WTC11 (cell line): ENCODE measurements around the gene CLMP. TPM values are rescaled to one million over a fixed set of nuclear protein-coding genes. Genes with fewer than 3 reads are reported as not detected.

Experiments
- ATAC-seq: fragments of 200-7000 bp; cut with Tn5 transposase; 2 replicates; pipeline ENCODE4 v1.10.0; 2021; ENCODE audit warnings: mild to moderate bottlenecking, moderate library complexity
- CTCF ChIA-PET: fragments of 300-600 bp; sonication (Branson Sonifier 250); formaldehyde crosslinking; loops from one replicate; lab custom pipeline; 2021; ENCODE audit warnings: antibody characterized with exemption; lab: Charles Lee
- POLR2A ChIA-PET: fragments of 350-600 bp; sonication (Branson Sonifier 250); formaldehyde crosslinking; loops from one replicate; lab custom pipeline; 2021; ENCODE audit warnings: antibody characterized with exemption; lab: Charles Lee
- DNase-seq: peaks from one replicate; pipeline ENCODE4 v3.0.0; 2021; ENCODE audit warnings: low spot score
- H3K27ac Mint-ChIP-seq: 2 replicates; pipeline ENCODE4 v1.8.0; 2021; ENCODE audit warnings: mixed read lengths
- H3K27me3 Mint-ChIP-seq: 2 replicates; pipeline ENCODE4 v1.8.0; 2021; ENCODE audit warnings: low read depth, mild to moderate bottlenecking, moderate library complexity, mixed read lengths
- H3K36me3 Mint-ChIP-seq: 2 replicates; pipeline ENCODE4 v1.8.0; 2021; ENCODE audit warnings: mixed read lengths
- H3K4me1 Mint-ChIP-seq: 2 replicates; pipeline ENCODE4 v1.8.0; 2022; ENCODE audit warnings: mixed read lengths
- H3K4me3 Mint-ChIP-seq: 2 replicates; pipeline ENCODE4 v1.8.0; 2021; ENCODE audit warnings: mild to moderate bottlenecking, moderate library complexity, mixed read lengths
- H3K9me3 Mint-ChIP-seq: 2 replicates; pipeline ENCODE4 v1.8.0; 2021; ENCODE audit warnings: mixed read lengths
- CBFB ChIP-seq: sonication (generic); formaldehyde crosslinking; IDR thresholded peaks from 2 replicates; pipeline ENCODE4 v1.8.1; 2022; ENCODE audit warnings: mild to moderate bottlenecking, low read depth, missing genetic modification reagents
- ELF4 ChIP-seq: sonication (generic); formaldehyde crosslinking; IDR thresholded peaks from 2 replicates; pipeline ENCODE4 v1.8.1; 2022; ENCODE audit warnings: low read depth, mild to moderate bottlenecking, moderate library complexity, missing genetic modification reagents
- FOXJ3 ChIP-seq: sonication (generic); formaldehyde crosslinking; IDR thresholded peaks from 2 replicates; pipeline ENCODE4 v1.9.0; 2021; ENCODE audit warnings: missing genetic modification reagents, mild to moderate bottlenecking, borderline replicate concordance
- FOXK1 ChIP-seq: sonication (generic); formaldehyde crosslinking; IDR thresholded peaks from 2 replicates; pipeline ENCODE4 v1.8.0; 2022; ENCODE audit warnings: mild to moderate bottlenecking, moderate library complexity, missing genetic modification reagents
- GTF2I ChIP-seq: fragments of 250-450 bp; sonication (Bioruptor Pico); conservative IDR thresholded peaks from 2 replicates; pipeline ENCODE4 v1.4.0; 2021; ENCODE audit warnings: mild to moderate bottlenecking
- IRF2 ChIP-seq: sonication (generic); formaldehyde crosslinking; IDR thresholded peaks from 2 replicates; pipeline ENCODE4 v1.8.0; 2022; ENCODE audit warnings: low read depth, missing genetic modification reagents, borderline replicate concordance
- KAT7 ChIP-seq: sonication (generic); formaldehyde crosslinking; IDR thresholded peaks from 2 replicates; pipeline ENCODE4 v1.8.1; 2023; ENCODE audit warnings: missing genetic modification reagents, mild to moderate bottlenecking, borderline replicate concordance
- NFATC4 ChIP-seq: fragments of 250-450 bp; sonication (Bioruptor Pico); IDR thresholded peaks from 2 replicates; pipeline ENCODE4 v1.9.0; 2021; ENCODE audit warnings: mild to moderate bottlenecking
- NFYB ChIP-seq: sonication (generic); formaldehyde crosslinking; conservative IDR thresholded peaks from 2 replicates; pipeline ENCODE4 v1.8.0; 2022; ENCODE audit warnings: low read depth, missing genetic modification reagents
- SOX15 ChIP-seq: fragments of 250-450 bp; sonication (Bioruptor Pico); IDR thresholded peaks from 2 replicates; pipeline ENCODE4 v1.9.0; 2021; ENCODE audit warnings: mild to moderate bottlenecking
- TEAD1 ChIP-seq: sonication (generic); formaldehyde crosslinking; IDR thresholded peaks from 2 replicates; pipeline ENCODE4 v1.8.0; 2022; ENCODE audit warnings: mild to moderate bottlenecking, missing genetic modification reagents
- ZNF416 ChIP-seq: fragments of 250-450 bp; sonication (Bioruptor Pico); IDR thresholded peaks from 2 replicates; pipeline ENCODE4 v1.9.0; 2021; ENCODE audit warnings: mild to moderate bottlenecking, inconsistent platforms
- total RNA-seq: library from RNA; stranded (reverse); gene quantifications from 3 replicates; pipeline ENCODE4 v1.2.3, GENCODE V29; 2021
- TF ChIP-seq, protein P1 (sequence below): sonication (generic); formaldehyde crosslinking; IDR thresholded peaks from 2 replicates; pipeline ENCODE4 v1.8.0; 2022; ENCODE audit warnings: mild to moderate bottlenecking, missing genetic modification reagents
- TF ChIP-seq, protein P2 (sequence below): sonication (generic); formaldehyde crosslinking; IDR thresholded peaks from 2 replicates; pipeline ENCODE4 v1.8.1; 2022; ENCODE audit warnings: low read depth, missing genetic modification reagents, borderline replicate concordance
- TF ChIP-seq, protein P3 (sequence below): sonication (generic); formaldehyde crosslinking; IDR thresholded peaks from 2 replicates; pipeline ENCODE4 v1.8.1; 2023; ENCODE audit warnings: mild to moderate bottlenecking, moderate library complexity, missing genetic modification reagents
- TF ChIP-seq, protein P4 (sequence below): sonication (generic); formaldehyde crosslinking; conservative IDR thresholded peaks from 2 replicates; pipeline ENCODE4 v1.8.1; 2022; ENCODE audit warnings: mild to moderate bottlenecking, missing genetic modification reagents
- TF ChIP-seq, protein P5 (sequence below): sonication (generic); formaldehyde crosslinking; IDR thresholded peaks from 2 replicates; pipeline ENCODE4 v1.8.0; 2022; ENCODE audit warnings: missing genetic modification reagents
- TF ChIP-seq, protein P6 (sequence below): sonication (generic); formaldehyde crosslinking; IDR thresholded peaks from 2 replicates; pipeline ENCODE4 v1.8.1; 2022; ENCODE audit warnings: low read depth, mild to moderate bottlenecking, moderate library complexity, missing genetic modification reagents, borderline replicate concordance
- TF ChIP-seq, protein P7 (sequence below): sonication (generic); formaldehyde crosslinking; IDR thresholded peaks from 2 replicates; pipeline ENCODE4 v1.8.0; 2023; ENCODE audit warnings: missing genetic modification reagents
- TF ChIP-seq, protein P8 (sequence below): sonication (generic); formaldehyde crosslinking; IDR thresholded peaks from 2 replicates; pipeline ENCODE4 v1.8.0; 2022; ENCODE audit warnings: mild to moderate bottlenecking, missing genetic modification reagents

Gene CLMP
- total RNA-seq, 1 experiment from 2014 or later, result 20.0 TPM

DNA sequence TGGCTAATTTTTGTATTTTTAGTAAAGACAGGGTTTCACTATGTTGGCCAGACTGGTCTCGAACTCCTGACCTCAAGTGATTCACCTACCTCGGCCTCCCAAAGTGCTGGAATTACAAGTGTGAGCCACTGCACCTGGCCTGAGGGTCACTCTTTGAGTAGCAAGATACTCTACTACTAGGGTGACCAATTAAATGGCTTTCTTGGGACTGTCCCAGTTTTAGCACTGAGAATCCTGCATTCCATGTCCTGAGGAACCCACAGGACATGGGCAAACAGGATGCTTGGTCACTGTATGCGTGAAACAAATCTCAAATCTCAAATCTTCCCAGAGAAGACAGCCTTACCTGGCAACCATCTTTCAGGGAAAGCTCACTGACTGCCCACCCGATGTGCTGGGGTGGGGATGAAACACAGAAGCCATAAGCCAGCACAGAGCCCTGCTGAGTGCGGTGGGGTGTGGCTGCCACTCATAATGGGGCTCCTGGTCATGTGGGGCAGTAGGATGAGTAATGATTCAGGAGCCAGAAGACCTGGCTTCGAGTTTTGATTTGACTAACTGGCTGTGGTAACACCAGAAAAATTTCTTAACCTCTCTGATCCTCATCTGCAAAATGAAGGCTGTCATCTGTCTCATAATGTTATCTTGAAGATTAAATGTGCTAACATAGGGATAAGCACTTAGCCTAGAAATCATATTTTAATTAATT is 11.5 kb downstream of the CLMP start:
- CTCF ChIA-PET, result interaction anchor here (1.1 to 2.1 kb wide), 3 partner anchors 16 to 78 kb away, joined by 3 to 10 read pairs (median 3); no protein-coding TSS in a partner anchor
- Mint-ChIP-seq H3K4me3 (no peak overlapping the region), H3K36me3 (peaks cover 14% of the 10 kb centered on the region), H3K27me3 (no peaks in the 10 kb centered on the region), H3K9me3 (peaks cover 9% of the 10 kb centered on the region), H3K4me1 (peaks cover 69% of the 10 kb centered on the region), H3K27ac (no peak overlapping the region)
- no peak for DNase-seq
- TF ChIP-seq NFYB (CRISPR knock-in tag), result no peak
- no peak for TF ChIP-seq TEAD1 (CRISPR knock-in tag)
- TF ChIP-seq, protein P1, sequence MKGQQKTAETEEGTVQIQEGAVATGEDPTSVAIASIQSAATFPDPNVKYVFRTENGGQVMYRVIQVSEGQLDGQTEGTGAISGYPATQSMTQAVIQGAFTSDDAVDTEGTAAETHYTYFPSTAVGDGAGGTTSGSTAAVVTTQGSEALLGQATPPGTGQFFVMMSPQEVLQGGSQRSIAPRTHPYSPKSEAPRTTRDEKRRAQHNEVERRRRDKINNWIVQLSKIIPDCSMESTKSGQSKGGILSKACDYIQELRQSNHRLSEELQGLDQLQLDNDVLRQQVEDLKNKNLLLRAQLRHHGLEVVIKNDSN, result no peak
- TF ChIP-seq CBFB, result no peak
- no peak for TF ChIP-seq FOXK1
- TF ChIP-seq, protein P2, sequence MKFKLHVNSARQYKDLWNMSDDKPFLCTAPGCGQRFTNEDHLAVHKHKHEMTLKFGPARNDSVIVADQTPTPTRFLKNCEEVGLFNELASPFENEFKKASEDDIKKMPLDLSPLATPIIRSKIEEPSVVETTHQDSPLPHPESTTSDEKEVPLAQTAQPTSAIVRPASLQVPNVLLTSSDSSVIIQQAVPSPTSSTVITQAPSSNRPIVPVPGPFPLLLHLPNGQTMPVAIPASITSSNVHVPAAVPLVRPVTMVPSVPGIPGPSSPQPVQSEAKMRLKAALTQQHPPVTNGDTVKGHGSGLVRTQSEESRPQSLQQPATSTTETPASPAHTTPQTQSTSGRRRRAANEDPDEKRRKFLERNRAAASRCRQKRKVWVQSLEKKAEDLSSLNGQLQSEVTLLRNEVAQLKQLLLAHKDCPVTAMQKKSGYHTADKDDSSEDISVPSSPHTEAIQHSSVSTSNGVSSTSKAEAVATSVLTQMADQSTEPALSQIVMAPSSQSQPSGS (CRISPR knock-in tag), result no peak
- TF ChIP-seq ELF4, result no peak
- TF ChIP-seq SOX15 (CRISPR knock-in tag), result no peak
- no peak for TF ChIP-seq ZNF416
- TF ChIP-seq, protein P3, sequence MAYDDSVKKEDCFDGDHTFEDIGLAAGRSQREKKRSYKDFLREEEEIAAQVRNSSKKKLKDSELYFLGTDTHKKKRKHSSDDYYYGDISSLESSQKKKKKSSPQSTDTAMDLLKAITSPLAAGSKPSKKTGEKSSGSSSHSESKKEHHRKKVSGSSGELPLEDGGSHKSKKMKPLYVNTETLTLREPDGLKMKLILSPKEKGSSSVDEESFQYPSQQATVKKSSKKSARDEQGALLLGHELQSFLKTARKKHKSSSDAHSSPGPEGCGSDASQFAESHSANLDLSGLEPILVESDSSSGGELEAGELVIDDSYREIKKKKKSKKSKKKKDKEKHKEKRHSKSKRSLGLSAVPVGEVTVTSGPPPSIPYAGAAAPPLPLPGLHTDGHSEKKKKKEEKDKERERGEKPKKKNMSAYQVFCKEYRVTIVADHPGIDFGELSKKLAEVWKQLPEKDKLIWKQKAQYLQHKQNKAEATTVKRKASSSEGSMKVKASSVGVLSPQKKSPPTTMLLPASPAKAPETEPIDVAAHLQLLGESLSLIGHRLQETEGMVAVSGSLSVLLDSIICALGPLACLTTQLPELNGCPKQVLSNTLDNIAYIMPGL (CRISPR knock-in tag), result no peak
- TF ChIP-seq, protein P4, sequence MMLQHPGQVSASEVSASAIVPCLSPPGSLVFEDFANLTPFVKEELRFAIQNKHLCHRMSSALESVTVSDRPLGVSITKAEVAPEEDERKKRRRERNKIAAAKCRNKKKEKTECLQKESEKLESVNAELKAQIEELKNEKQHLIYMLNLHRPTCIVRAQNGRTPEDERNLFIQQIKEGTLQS (CRISPR knock-in tag), result no peak
- no peak for TF ChIP-seq GTF2I (CRISPR knock-in tag)
- TF ChIP-seq NFATC4 (CRISPR knock-in tag), result no peak
- TF ChIP-seq FOXJ3 (CRISPR knock-in tag), result no peak
- TF ChIP-seq, protein P5, sequence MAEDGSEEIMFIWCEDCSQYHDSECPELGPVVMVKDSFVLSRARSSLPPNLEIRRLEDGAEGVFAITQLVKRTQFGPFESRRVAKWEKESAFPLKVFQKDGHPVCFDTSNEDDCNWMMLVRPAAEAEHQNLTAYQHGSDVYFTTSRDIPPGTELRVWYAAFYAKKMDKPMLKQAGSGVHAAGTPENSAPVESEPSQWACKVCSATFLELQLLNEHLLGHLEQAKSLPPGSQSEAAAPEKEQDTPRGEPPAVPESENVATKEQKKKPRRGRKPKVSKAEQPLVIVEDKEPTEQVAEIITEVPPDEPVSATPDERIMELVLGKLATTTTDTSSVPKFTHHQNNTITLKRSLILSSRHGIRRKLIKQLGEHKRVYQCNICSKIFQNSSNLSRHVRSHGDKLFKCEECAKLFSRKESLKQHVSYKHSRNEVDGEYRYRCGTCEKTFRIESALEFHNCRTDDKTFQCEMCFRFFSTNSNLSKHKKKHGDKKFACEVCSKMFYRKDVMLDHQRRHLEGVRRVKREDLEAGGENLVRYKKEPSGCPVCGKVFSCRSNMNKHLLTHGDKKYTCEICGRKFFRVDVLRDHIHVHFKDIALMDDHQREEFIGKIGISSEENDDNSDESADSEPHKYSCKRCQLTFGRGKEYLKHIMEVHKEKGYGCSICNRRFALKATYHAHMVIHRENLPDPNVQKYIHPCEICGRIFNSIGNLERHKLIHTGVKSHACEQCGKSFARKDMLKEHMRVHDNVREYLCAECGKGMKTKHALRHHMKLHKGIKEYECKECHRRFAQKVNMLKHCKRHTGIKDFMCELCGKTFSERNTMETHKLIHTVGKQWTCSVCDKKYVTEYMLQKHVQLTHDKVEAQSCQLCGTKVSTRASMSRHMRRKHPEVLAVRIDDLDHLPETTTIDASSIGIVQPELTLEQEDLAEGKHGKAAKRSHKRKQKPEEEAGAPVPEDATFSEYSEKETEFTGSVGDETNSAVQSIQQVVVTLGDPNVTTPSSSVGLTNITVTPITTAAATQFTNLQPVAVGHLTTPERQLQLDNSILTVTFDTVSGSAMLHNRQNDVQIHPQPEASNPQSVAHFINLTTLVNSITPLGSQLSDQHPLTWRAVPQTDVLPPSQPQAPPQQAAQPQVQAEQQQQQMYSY (CRISPR knock-in tag), result no peak
- no peak for TF ChIP-seq KAT7 (CRISPR knock-in tag)
- no peak for TF ChIP-seq IRF2 (CRISPR knock-in tag)
- TF ChIP-seq, protein P6, sequence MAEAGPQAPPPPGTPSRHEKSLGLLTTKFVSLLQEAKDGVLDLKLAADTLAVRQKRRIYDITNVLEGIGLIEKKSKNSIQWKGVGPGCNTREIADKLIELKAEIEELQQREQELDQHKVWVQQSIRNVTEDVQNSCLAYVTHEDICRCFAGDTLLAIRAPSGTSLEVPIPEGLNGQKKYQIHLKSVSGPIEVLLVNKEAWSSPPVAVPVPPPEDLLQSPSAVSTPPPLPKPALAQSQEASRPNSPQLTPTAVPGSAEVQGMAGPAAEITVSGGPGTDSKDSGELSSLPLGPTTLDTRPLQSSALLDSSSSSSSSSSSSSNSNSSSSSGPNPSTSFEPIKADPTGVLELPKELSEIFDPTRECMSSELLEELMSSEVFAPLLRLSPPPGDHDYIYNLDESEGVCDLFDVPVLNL (CRISPR knock-in tag), result no peak
- TF ChIP-seq, protein P7, sequence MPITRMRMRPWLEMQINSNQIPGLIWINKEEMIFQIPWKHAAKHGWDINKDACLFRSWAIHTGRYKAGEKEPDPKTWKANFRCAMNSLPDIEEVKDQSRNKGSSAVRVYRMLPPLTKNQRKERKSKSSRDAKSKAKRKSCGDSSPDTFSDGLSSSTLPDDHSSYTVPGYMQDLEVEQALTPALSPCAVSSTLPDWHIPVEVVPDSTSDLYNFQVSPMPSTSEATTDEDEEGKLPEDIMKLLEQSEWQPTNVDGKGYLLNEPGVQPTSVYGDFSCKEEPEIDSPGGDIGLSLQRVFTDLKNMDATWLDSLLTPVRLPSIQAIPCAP (CRISPR knock-in tag), result no peak
- TF ChIP-seq, protein P8, sequence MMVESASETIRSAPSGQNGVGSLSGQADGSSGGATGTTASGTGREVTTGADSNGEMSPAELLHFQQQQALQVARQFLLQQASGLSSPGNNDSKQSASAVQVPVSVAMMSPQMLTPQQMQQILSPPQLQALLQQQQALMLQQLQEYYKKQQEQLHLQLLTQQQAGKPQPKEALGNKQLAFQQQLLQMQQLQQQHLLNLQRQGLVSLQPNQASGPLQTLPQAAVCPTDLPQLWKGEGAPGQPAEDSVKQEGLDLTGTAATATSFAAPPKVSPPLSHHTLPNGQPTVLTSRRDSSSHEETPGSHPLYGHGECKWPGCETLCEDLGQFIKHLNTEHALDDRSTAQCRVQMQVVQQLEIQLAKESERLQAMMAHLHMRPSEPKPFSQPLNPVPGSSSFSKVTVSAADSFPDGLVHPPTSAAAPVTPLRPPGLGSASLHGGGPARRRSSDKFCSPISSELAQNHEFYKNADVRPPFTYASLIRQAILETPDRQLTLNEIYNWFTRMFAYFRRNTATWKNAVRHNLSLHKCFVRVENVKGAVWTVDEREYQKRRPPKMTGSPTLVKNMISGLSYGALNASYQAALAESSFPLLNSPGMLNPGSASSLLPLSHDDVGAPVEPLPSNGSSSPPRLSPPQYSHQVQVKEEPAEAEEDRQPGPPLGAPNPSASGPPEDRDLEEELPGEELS (CRISPR knock-in tag), result no peak
- POLR2A ChIA-PET, result interaction anchor here (0.8 to 2.8 kb wide), 2 partner anchors 12 to 14 kb away, joined by 3 to 9 read pairs; partner anchors contain the start of gene CLMP
- no peak for ATAC-seq
